Stimulated activated CD8-positive, alpha-beta memory T cell treated with anti-CD3 and anti-CD28 coated beads, Interleukin-12 subunit alpha, Interleukin-12 subunit beta, amount 100 ng/mL, for 1 hour (primary cell): Measurements from ENCODE around the gene CLEC3B.
"Not testable (repeated sequence)": the region's sequence is repeated elsewhere in the genome, so short reads cannot be mapped to it uniquely, and the experiment has no call there.

ENCODE experiments used
- DNase-seq: peaks from one replicate; pipeline ENCODE4 v3.0.0-alpha.2; 2020; ENCODE audit warnings: low read depth

CLEC3B gene

DNA sequence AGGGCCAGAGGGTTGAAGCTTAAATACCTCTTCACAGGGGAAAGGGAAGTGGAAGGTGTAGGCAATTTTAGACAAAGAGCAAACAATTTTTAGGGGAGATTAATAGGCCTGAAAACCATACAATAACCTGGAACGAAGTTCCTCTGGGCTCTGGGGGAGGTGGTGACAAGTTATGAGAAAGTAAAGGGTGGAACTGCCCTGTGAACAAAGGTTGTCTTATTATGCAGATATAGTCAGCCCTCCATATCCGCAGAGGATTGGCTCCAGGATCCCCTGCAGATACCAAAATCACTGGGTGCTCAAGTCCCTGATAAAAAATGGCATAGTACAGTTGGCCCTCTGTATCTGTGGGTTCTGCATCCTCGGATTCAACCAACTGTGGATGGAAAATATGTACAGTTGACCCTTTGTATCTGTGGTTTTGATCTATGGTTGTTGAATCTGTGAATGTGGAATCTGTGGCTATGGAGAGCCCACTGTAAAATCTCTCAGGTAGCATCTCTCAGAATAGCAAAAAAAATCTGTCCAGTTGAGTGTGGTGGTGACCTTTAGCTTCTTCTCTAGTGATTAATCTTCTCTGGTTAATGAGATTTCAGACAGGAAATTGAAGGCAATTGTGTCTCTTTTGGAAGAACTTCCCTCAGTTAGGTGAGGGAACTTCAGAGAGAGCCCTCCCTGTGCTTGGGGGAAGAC is 40.2 kb downstream of the CLEC3B start:
- no peak for DNase-seq

DNA sequence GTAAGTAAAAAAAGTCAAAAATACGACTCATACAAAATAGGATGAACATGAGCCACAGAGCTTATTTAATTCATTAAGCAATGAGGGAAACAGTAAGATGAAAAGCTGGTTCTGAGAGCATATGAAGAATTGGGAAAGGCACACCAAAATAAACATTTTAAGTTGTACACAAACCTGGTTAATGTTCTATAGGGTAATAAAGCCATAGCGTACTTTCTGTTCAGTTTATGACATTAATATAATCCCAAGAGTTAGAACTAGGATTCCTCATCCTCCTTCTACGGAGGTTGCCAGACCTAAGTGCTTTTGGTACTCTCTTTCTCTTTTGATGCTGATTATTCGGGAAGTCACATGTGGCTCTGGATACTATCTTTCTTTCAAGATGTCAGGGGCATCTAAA is 41.4 kb downstream of the CLEC3B start:
- DNase-seq, result no peak

DNA sequence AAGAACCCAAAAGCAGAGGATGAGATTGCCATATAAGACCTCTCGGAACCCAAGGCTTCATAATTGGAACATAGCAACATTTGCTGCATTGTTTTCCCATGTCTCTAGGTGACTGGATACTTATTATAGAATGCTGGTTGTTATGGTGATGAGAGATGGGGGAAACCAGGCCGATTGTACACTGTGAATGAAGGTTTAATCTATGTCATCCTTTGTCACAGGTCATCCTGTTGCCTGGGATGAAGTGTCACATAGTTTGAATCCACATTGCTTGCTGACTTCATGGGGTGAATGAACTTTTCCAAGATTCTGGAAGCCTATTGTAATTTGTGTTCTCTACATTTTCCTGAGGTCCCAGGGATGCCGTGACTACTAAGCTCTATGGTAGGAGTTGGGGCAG is 41.8 kb downstream of the CLEC3B start:
- no peak for DNase-seq

DNA sequence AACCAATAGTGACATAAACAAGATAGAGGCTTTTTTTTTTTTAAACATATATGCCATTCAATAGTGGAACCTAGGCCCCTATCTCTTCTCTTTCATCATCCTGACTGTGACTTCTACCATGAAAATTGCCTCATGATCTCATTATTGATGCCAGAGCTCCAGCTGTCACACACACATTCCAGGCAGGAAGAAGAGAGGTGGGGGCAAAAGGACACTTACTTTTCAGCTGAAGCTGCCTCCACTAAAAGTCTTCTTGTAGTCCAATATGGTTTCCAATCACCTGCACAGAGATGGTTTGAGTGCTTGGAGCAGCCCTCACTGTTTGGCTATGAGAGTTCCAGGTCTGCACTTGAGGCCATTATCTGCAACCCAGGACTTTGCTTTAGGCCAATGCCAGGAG is 45.0 kb downstream of the CLEC3B start:
- no peak for DNase-seq

DNA sequence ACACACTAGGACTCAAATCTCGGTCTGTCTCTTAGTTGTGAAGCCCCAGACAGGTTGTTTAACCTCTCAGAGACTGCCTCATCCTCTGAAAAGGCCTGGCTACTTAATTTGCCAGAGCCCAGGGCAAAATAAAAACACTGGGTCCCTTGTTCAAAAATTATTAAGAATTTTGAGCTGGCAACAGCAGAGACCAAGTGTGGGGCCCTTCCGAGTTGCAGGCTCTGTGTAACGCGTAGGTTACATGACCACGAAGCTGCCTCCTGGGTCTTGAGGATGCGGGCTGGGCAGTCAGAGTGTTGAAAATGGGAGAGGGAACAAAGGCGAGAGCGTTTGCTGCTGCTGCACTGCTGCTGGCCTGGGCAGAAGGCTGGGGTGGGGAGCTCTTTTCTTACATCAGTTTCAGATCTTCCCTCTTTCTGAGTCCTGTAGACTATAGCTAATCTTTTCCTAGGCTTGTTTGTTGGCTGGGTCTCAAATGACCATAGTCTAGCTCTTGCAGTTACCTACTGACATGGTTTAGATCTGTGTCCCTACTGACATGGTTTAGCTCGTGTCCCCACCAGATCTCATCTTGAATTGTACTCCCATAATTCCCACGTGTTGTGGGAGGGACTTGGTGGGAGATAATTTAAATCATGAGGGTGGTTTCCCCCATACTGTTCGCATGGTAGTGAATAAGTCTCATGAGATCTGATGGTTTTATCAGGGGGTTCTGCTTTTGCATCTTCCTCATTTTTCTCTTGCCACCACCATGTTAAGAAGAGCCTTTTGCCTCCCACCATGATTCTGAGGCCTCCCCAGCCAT is 49.9 kb downstream of the CLEC3B start:
- DNase-seq, result no peak

DNA sequence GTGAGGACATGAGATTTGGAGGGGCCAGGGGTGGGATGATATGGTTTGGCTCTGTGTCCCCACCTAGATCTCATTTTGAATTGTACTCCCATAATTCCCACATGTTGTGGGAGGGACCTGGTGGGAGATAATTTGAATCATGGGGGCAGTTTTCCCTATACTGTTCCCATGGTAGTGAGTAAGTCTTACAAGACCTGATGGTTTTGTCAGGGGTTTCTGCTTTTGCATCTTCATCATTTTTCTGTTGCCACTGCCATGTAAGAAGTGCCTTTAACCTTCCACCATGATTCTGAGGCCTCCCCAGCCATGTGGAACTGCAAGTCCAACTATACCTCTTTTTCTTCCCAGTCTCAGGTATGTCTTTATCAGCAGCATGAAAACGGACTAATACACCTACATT is 52.2 kb downstream of the CLEC3B start:
- not testable (repeated sequence) for DNase-seq

DNA sequence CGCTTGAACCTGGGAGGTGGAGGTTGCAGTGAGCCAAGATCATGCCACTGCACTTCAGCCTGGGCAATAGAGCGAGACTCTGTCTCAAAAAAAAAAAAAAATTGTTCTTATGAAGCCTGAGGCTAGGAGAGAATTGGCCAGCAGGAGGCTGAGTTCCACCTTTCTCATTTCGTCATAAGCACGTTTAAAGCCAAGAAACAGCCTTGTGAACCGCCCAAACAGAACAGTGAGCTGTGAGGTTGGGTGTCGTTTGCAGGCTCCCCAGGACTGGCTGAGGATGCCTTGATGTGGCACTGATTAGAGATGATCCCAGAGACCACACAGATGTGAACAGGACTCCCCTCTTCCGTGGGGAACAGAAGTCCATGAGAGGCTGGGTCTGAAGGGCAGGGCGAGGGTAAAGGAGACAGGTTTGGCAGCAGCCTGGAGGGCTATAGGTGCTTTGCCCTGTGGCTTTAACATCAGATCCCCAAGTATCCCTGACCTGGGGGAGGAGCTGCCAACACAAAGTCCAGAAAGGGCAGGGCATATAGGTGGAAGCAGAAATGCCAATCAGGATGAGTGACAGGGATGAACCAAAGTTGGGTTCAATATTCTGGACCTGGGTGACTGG is 52.9 kb downstream of the CLEC3B start:
- no peak for DNase-seq

DNA sequence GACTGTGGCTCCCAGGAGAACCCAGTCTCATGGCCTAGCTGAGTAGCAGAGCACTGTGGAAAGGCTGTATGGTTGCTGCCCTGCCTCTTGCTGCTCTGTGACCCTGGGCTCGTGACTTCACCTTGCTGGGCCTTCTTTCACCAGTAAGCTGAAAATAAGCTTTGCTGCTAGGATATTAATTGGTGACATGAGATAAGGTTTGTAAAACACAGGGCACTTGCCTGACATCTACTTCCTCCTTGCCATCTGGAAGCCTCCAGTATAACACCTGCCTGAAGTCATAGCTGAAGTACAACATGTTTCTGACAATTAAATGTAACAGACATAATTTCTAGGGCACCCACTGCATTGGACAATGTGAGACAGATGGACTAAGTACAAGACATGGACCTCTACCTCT is 53.6 kb downstream of the CLEC3B start:
- DNase-seq, result no peak

DNA sequence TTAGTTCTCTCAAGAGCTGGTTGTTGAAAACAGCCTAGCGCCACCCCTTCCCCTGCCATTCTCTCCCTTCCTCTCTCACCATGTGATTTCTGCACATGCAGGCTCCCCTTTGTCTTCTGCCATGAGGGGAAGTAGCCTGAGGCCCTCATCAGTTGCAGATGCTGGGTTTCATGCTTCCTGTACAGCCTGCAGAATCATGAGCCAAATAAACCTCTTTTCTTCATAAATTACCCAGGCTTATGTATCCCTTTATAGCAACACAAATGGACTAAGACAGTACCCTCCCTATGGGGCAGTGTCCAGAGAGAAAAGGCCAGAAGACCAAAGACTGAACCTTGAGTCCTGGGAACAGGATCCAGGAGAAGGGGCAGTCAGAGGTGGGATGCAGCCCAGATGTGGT is 54.7 kb downstream of the CLEC3B start:
- no peak for DNase-seq

DNA sequence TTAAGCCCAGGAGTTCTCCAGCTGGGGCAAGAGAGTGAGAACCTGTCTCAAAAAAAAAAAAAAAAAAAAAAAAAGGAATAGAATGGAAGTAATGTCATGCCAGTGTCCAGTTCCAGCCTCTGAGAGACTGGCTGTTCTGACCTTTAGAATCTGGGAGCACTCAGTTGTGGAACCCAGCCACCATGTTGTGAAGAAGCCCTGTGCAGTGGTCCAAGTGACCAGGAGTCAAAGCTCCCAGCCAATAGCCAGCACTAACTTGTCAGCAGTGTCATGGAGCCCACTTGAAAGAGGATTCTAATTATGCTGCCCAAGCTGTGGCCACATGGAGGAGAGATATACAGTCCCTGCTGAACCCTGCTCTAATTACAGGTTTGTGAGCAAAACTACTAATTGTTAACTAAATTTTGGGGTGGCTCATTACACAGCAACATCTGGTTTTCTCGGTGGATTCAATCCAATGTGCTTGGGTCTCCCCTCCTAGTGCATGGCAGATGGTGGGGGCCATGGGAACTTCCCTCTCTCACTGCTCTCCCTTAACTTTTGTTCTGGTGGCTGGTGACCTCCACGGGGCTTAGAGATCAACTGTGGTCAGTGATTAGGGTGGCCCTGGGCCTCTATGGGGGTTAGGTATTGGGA is 55.5 kb downstream of the CLEC3B start:
- no peak for DNase-seq

DNA sequence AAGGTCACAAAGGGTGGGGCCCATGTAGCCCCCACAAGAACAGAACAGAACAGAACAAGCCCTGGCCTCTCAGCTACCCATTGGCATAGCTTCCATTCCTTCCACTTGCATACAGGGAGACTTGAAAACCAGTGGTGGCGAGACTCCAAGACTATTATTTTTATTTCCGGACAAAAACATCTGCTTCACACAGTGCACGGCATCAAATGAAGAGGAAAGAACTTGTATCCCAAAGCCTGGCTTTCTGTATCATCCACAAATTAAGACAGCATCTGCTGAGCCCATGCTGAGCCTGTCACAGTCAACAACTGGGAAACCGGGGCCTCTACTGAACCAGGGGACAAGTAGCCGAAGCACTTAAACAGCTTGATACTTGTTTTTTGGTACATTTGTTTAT is 56.0 kb downstream of the CLEC3B start:
- no peak for DNase-seq

DNA sequence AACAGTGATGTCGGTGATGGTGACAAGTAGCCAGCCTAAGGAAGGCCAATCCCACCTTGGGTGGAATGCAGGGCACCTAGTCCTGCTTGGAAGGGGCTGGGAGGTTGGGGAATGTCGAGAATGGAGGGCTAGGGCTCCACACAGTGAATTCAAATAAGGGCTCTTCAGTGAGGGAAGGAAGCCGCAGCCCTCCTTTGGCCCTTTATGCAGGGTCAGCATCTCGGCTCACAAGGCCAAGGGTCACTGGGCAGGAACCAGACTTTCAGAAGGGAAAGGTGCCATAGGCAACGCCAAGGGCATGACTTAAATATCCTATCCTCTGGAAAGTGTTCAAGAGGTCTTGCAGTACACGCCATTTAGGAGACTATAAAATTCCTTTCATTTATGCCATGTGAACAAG is 56.9 kb downstream of the CLEC3B start:
- DNase-seq, result no peak

DNA sequence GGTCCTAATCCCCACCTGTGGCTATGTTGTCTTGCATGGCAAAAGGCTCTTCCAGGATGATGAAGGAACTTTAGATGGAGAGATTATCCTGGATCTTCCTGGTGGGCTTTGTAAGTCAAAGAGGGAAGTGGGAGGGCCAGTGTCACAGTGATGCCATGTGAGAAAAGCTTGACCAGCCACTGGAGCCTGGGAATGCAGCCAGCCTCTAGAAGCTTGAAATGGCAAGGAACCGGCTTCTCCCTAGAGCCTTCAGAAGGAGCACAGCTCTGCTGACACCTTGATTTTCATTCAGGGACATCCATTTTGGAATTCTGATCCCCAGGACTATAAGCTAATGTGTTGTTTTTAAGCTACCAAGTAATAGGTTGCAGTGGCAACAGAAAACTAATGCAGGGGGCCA is 58.3 kb downstream of the CLEC3B start:
- no peak for DNase-seq

DNA sequence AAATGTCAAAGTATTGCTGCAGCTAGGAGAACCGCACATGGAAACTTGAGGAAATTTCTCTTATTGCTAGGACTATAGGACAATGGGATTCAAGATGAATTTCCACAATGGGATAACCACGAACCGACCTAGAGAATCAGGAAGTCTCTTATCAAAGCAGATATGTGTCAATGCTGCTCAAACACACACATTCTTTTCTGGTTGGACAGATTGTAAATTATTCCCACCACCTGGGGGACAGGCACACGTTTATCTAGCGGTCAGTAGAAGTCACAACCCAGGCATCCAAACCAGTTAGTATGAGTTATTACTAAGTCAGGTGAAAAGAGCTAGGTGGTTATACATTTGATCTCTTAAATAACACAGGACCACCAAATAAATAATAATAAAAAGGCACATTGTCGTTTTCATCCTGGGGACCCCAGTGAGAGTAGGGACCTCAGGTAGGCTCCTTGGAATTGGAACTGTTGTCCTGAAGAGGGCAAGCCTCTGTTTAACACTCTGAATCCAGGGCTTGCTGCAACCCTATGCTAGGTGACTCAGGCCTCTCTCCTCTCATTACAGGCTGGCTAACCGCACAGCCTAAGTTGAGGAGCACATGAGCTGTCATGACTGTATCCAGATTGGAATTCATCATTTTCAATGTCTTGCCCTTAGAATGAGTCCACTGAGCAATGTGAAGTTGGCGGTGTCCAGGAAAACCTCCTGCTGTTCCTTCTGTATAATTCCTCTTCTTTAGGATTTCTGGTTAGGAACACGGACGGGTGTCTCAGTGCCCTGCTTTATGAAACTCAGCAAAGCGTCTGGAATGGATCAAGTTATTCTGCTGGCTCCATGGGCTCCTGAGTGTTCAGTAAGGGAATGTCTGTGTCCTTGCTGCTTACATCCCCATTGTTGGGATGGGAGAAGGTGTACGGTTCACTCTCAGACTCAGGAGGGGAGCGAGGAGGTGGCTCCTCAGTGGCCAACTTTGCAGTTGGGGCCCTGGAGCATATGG is 59.0 kb downstream of the CLEC3B start:
- no peak for DNase-seq
